Epithelial cell of proximal tubule (primary cell): ENCODE data around the gene PSMF1. TPM values are rescaled to one million over a fixed set of nuclear protein-coding genes. Genes with fewer than 3 reads are reported as not detected.

Experiments
- DNase-seq: peaks from one replicate; pipeline ENCODE4 v3.0.0-alpha.2; 2011; ENCODE audit warnings: low read depth
- H3K4me3 ChIP-seq: 2 replicates; pipeline ENCODE4 v1.5.1; 2011; ENCODE audit warnings: low read depth, mild to moderate bottlenecking, low read length
- total RNA-seq: library from RNA; depleted of rRNA; stranded (reverse); fragments of >200 nt; gene quantifications from 2 replicates; pipeline ENCODE4 v1.2.3, GENCODE V29; 2015
- TF ChIP-seq, protein P1 (sequence below): conservative IDR thresholded peaks from 2 replicates; pipeline ENCODE4 v1.5.1; 2012; ENCODE audit warnings: low read depth, mild to moderate bottlenecking, low read length

Gene PSMF1
- total RNA-seq, 1 donor from 2014 or later, result 171 TPM

DNA sequence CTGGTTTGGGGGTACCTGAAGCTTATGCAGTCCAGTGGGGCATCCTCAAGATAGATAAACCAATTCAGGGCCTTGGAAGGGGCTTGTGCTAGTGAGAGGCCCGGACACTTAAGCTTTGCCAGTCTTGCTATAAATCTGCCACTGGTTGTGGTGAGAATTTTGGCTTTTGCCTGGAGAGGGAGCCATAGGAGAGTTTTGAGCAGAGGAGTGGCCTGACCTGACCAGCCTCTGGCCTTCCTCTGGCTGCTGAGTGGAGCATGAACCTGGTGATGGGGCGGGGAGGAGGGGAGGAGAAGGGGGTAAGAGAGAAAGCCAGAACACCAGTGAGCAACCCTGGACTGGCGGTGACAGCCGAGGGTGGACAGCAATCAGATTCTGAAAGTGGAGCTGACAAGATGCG, 59.3 kb downstream of the PSMF1 start:
- TF ChIP-seq, protein P1, sequence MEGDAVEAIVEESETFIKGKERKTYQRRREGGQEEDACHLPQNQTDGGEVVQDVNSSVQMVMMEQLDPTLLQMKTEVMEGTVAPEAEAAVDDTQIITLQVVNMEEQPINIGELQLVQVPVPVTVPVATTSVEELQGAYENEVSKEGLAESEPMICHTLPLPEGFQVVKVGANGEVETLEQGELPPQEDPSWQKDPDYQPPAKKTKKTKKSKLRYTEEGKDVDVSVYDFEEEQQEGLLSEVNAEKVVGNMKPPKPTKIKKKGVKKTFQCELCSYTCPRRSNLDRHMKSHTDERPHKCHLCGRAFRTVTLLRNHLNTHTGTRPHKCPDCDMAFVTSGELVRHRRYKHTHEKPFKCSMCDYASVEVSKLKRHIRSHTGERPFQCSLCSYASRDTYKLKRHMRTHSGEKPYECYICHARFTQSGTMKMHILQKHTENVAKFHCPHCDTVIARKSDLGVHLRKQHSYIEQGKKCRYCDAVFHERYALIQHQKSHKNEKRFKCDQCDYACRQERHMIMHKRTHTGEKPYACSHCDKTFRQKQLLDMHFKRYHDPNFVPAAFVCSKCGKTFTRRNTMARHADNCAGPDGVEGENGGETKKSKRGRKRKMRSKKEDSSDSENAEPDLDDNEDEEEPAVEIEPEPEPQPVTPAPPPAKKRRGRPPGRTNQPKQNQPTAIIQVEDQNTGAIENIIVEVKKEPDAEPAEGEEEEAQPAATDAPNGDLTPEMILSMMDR, result peak; percentile 30
- no peak for DNase-seq
- H3K4me3 ChIP-seq, result no peak overlapping the region

DNA sequence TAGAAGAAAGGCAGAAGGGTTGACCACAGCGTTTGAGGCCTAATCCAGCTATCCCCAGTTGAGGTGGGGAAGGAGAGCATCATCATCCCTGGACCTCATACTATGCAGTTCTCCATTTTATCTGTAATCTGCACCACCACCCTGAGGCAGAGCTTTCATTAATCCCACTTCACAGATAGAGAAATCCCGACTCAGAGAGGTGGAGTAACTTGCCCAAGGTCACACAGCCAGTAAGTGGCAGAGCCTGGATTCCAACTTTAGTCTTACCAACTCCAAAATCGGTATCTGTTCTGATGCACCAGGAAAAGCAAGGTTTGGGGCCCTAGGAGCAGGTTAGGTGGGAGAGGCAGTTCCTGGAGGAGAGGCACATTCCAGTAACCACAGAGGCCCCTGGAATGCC, 59.7 kb downstream of the PSMF1 start:
- TF ChIP-seq, protein P1, result no peak
- DNase-seq, result no peak
- H3K4me3 ChIP-seq, result no peak overlapping the region

DNA sequence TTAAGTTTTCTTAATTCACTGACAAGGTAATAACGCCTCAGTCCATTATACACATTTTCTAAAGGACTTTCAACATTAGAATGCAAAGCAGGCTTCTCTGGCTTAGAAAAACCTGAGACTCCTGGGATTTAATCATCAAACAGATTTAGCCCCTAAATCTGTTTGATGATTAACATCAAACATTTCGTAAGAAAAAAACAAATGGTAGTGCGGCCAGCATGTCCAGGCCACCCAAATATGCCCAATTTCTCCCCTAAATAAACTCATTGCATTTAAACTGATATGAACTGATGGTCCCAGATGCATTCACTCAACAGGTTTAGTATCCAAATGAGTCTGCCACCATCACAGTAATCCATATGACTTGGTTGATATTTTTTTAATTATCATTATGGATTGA, 60.2 kb downstream of the PSMF1 start:
- DNase-seq, result no peak
- TF ChIP-seq, protein P1, result no peak
- no peak overlapping the region for H3K4me3 ChIP-seq

DNA sequence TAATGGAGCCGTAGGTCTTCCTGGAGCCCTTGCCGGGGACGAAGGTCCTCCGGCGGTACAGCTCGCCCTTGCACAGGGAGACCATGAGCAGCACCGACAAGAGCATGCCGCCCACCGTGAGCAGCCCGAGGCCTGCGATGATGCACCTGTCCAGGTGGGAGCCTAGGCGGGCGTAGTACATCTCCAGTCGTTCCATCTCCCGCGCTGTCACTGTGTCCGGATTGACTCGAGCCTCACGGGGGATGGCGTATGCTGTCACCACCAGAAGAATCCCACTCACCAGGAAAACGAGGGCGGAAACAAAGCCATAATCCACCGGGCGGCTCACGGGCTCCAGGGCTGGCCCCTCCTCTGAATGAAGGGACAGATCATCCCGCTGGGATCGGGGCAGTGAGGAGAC, 62.5 kb downstream of the PSMF1 start:
- TF ChIP-seq, protein P1, result no peak
- no peak overlapping the region for H3K4me3 ChIP-seq
- no peak for DNase-seq

DNA sequence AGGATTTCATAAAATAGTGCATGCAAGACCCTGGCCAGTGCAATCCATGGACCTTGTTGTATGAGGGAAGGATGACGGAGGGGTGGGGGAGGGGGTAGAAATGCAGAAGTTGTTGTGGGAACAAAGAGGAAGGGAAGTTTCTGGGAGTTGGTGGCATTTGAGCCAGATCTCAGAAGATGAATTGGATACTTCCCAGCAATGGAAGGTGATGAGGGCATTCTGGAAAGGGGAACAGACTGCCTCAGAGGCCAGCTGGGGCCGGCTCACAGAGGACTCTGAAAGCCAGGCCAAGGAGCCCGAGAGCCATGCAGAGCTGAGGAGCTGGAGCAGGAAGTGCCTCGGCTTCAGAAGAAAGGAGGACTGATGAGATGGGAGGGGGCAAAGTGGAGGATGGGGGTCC, 63.7 kb downstream of the PSMF1 start:
- DNase-seq, result no peak
- H3K4me3 ChIP-seq, result no peak overlapping the region
- TF ChIP-seq, protein P1, result no peak

DNA sequence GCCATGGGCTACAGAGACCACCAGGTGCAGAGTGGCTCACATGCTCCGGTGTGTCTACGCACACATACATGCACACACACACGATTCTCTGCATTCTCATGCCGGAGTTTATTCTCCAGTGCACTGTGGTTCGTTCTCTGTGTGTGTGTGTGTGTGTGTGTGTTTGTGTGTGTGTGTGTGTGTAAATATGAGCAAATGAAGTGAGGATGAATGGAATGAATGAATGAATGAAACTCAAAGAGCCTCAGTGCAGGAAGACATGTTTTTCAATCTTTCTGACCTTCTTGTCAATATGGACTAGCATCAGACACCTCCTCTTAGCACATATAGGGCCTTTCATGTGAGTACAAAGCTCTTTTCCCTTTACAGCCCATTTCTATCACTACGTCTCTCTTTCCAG, 64.8 kb downstream of the PSMF1 start:
- TF ChIP-seq, protein P1, result no peak
- no peak for DNase-seq
- no peak overlapping the region for H3K4me3 ChIP-seq

DNA sequence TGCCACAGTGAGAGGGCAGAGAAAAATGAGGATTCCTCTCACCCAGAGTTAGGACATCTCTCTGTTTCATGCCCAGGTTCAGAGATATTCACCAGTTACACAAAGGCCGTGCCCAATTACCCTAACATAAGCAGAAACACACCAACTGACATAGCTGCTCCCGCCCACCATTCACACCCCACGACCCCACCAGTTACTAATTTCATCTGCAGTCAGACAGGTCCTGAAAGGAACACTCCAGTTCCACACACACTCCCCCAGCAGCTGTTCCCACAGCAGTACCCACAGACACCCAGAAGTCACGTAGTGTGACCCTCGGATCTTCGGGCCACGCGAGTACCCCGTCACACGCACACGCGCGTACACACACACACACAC, 65.8 kb downstream of the PSMF1 start:
- H3K4me3 ChIP-seq, result no peak overlapping the region
- TF ChIP-seq, protein P1, result no peak
- no peak for DNase-seq
